SU-DHL-6 (cell line): ENCODE measurements around the gene DDX10.

Experiments
- CTCF ChIP-seq: fragments of 200-600 bp; sonication (generic); IDR thresholded peaks from one replicate; pipeline ENCODE4 v1.5.1; 2017; ENCODE audit warnings: antibody characterized with exemption, mild to moderate bottlenecking, low read length, moderate library complexity; ENCODE audit not compliant: insufficient read depth, poor library complexity, severe bottlenecking
- EZH2phosphoT487 ChIP-seq: fragments of 200-600 bp; sonication (generic), shearing (Covaris generic); conservative IDR thresholded peaks from 2 replicates; pipeline ENCODE4 v1.6.1; 2018; ENCODE audit warnings: mild to moderate bottlenecking, antibody characterized with exemption, low read length, moderate library complexity, mixed read lengths

GRCh38 chr11:108718466-108718865, 53.6 kb downstream of the DDX10 start:
- TF ChIP-seq CTCF = no peak
- TF ChIP-seq EZH2phosphoT487 = no peak
